K562 (cell line): ENCODE results near the gene PLA2G7. TPM values are rescaled to one million over a fixed set of nuclear protein-coding genes. Genes with fewer than 3 reads are reported as not detected.

Source experiments
- ATAC-seq: fragments of 200-7000 bp; cut with Tn5 transposase; 3 replicates; pipeline ENCODE4 v1.9.1; 2020; ENCODE audit warnings: moderate library complexity
- BruUV-seq: library from RNA; stranded (reverse); fragments of 400-500 nt; replicated peaks from 2 replicates; lab custom pipeline; 2021; lab: Mats Ljungman, UMichigan
- CTCF ChIA-PET: fragments of 300-600 bp; formaldehyde crosslinking; extraction: SDS; loops from one replicate; lab custom pipeline; 2021; ENCODE audit warnings: low intra/inter-chr PET ratio; lab: Yijun Ruan, JAX
- POLR2A ChIA-PET: fragments of 300-600, 350-650 bp; sonication (Branson Sonifier 250); formaldehyde crosslinking; extraction: SDS; loops from one replicate; lab custom pipeline; 2021; ENCODE audit warnings: antibody characterized with exemption, inconsistent platforms; lab: Yijun Ruan, JAX
- DNase-seq, 4 experiments: peaks; one replicate each; pipeline versions ENCODE4 v3.0.0 to v3.0.0-alpha.2; 2011 to 2018; ENCODE audit warnings: low spot score in 3 of 4, mixed read lengths in 3 of 4; ENCODE audit errors: extremely low read depth in 1 of 4
- FAIRE-seq: peaks from 2 replicates; lab custom pipeline; 2011; peaks lifted over from hg19 to GRCh38; lab: Jason Lieb, UNC
- H2AFZ ChIP-seq: 2 replicates; pipeline ENCODE4 v1.6.0; 2011; ENCODE audit warnings: low read depth, low read length, control low read depth, inconsistent platforms
- H3K27ac ChIP-seq: fragments of 200-600 bp; 3 replicates; pipeline ENCODE4 v1.8.0; 2011; ENCODE audit warnings: low read depth, mild to moderate bottlenecking, control low read depth, inconsistent platforms, low read length, moderate library complexity, mixed read lengths; ENCODE audit errors: extremely low read depth
- H3K27me3 ChIP-seq, 2 experiments: fragments of 300-600 bp in 1 of 2; 2 replicates in 1 of 2; 3 replicates in 1 of 2; pipeline versions ENCODE4 v1.6.0 to v1.8.0; 2011; ENCODE audit warnings: inconsistent platforms in 2 of 2, low read length in 2 of 2, mild to moderate bottlenecking in 1 of 2, mixed read lengths in 1 of 2, moderate library complexity in 1 of 2; ENCODE audit not compliant: control insufficient read depth in 2 of 2, insufficient read depth in 2 of 2
- H3K36me3 ChIP-seq: fragments of 300-600 bp; 3 replicates; pipeline ENCODE4 v1.8.0; 2011; ENCODE audit warnings: mild to moderate bottlenecking, low read length, inconsistent platforms; ENCODE audit not compliant: control insufficient read depth, insufficient read depth
- H3K4me1 ChIP-seq, 2 experiments: fragments of 200-600 bp in 1 of 2; replicated peaks in 1 of 2; 2 replicates in 1 of 2; 3 replicates in 1 of 2; pipeline versions ENCODE4 v1.5.1 to v1.8.0; 2011; ENCODE audit warnings: inconsistent platforms in 2 of 2, low read length in 2 of 2, mild to moderate bottlenecking in 1 of 2, mixed read lengths in 1 of 2, moderate library complexity in 1 of 2; ENCODE audit not compliant: control insufficient read depth in 2 of 2, insufficient read depth in 2 of 2
- H3K4me2 ChIP-seq: 2 replicates; pipeline ENCODE4 v1.6.1; 2011; ENCODE audit warnings: low read length, control low read depth, inconsistent platforms, mixed read lengths; ENCODE audit not compliant: insufficient read depth
- H3K4me3 ChIP-seq: fragments of 200-600 bp; sonication (generic), shearing (Covaris generic); 2 replicates; pipeline ENCODE4 v1.5.1; 2016; ENCODE audit warnings: control low read depth, inconsistent platforms
- H3K79me2 ChIP-seq: fragments of 200-600 bp; 3 replicates; pipeline ENCODE4 v1.8.0; 2011; ENCODE audit warnings: low read length, inconsistent platforms; ENCODE audit not compliant: control insufficient read depth, insufficient read depth
- H3K9ac ChIP-seq, 2 experiments: 2 replicates each; pipeline versions ENCODE4 v1.6.0 to v1.6.1; 2011; ENCODE audit warnings: low read depth in 2 of 2, low read length in 2 of 2, control low read depth in 1 of 2, inconsistent platforms in 1 of 2, mild to moderate bottlenecking in 1 of 2, mixed read lengths in 1 of 2; ENCODE audit not compliant: insufficient read depth in 1 of 2
- H3K9me1 ChIP-seq: one replicate; pipeline ENCODE4 v1.6.0; 2011; ENCODE audit warnings: inconsistent platforms, mild to moderate bottlenecking, low read length, moderate library complexity; ENCODE audit not compliant: control insufficient read depth, insufficient read depth
- H3K9me3 ChIP-seq: replicated peaks from 2 replicates; pipeline ENCODE4 v1.5.1; 2011; ENCODE audit warnings: low read depth, low read length, inconsistent platforms; ENCODE audit not compliant: control insufficient read depth, insufficient read depth
- H4K20me1 ChIP-seq: replicated peaks from 2 replicates; pipeline ENCODE4 v1.6.1; 2011; ENCODE audit warnings: low read length, inconsistent platforms, mixed read lengths; ENCODE audit not compliant: control insufficient read depth, insufficient read depth
- BACH1 ChIP-seq: fragments of 200-800 bp; sonication (Bioruptor generic); IDR thresholded peaks from 2 replicates; pipeline ENCODE4 v1.6.1; 2016; ENCODE audit warnings: missing genetic modification characterization, missing compliant biosample characterization
- CXXC5 ChIP-seq: fragments of 250-450 bp; sonication (Bioruptor Pico); IDR thresholded peaks from 2 replicates; pipeline ENCODE4 v1.8.0; 2022; ENCODE audit warnings: inconsistent platforms, mild to moderate bottlenecking, moderate library complexity
- FOXA3 ChIP-seq, 2 experiments: fragments of 450-650 bp in 1 of 2; sonication (generic) in 1 of 2; formaldehyde crosslinking; IDR thresholded peaks in 1 of 2; conservative IDR thresholded peaks in 1 of 2; 2 replicates each; pipeline versions ENCODE4 v1.4.0 to v1.8.0; 2020 to 2022; ENCODE audit warnings: mild to moderate bottlenecking in 2 of 2, missing genetic modification reagents in 1 of 2
- GABPA ChIP-seq: fragments of 200-800 bp; sonication (Bioruptor generic); conservative IDR thresholded peaks from 2 replicates; pipeline ENCODE4 v1.6.1; 2016; ENCODE audit warnings: low read depth, missing genetic modification characterization, missing compliant biosample characterization
- HMGXB4 ChIP-seq: sonication (generic); formaldehyde crosslinking; IDR thresholded peaks from 2 replicates; pipeline ENCODE4 v1.8.1; 2023; ENCODE audit warnings: mild to moderate bottlenecking, missing genetic modification reagents
- MTA1 ChIP-seq: fragments of 450-650 bp; IDR thresholded peaks from 2 replicates; pipeline ENCODE4 v1.6.1; 2017; ENCODE audit warnings: borderline replicate concordance
- NONO ChIP-seq, 2 experiments: fragments of 200-400 bp in 1 of 2; fragments of 450-650 bp in 1 of 2; formaldehyde crosslinking in 1 of 2; IDR thresholded peaks; 2 replicates each; pipeline ENCODE4 v1.6.1; 2017; ENCODE audit warnings: low read depth in 2 of 2, mild to moderate bottlenecking in 2 of 2, moderate library complexity in 2 of 2, low read length in 1 of 2
- NR1H2 ChIP-seq: sonication (generic); formaldehyde crosslinking; IDR thresholded peaks from 2 replicates; pipeline ENCODE4 v1.4.0; 2020; ENCODE audit warnings: mild to moderate bottlenecking, missing genetic modification reagents
- PHB2 ChIP-seq: fragments of 450-650 bp; IDR thresholded peaks from 2 replicates; pipeline ENCODE4 v1.6.1; 2017; ENCODE audit warnings: low read depth
- PKNOX1 ChIP-seq: fragments of 450-650 bp; IDR thresholded peaks from 2 replicates; pipeline ENCODE4 v1.6.1; 2016
- POLR2AphosphoS5 ChIP-seq: IDR thresholded peaks from 2 replicates; pipeline ENCODE4 v1.6.1; 2011; ENCODE audit warnings: mild to moderate bottlenecking, low read depth, low read length, moderate library complexity; ENCODE audit not compliant: control insufficient read depth, insufficient read depth
- TBL1XR1 ChIP-seq, 2 experiments: IDR thresholded peaks; 2 replicates each; pipeline ENCODE4 v1.6.1; 2012; ENCODE audit warnings: improper control_type of control experiment in 2 of 2, low read length in 2 of 2, mild to moderate bottlenecking in 1 of 2
- TOE1 ChIP-seq, 2 experiments: fragments of 450-650 bp in 1 of 2; sonication (generic) in 1 of 2; formaldehyde crosslinking in 1 of 2; IDR thresholded peaks; 2 replicates each; pipeline versions ENCODE4 v1.7.1 to v1.8.0; 2016 to 2022; ENCODE audit warnings: borderline replicate concordance in 2 of 2, mild to moderate bottlenecking in 2 of 2, antibody characterized with exemption in 1 of 2, inconsistent platforms in 1 of 2, low read depth in 1 of 2, missing genetic modification reagents in 1 of 2, moderate library complexity in 1 of 2
- ZBTB17 ChIP-seq: fragments of 450-650 bp; formaldehyde crosslinking; IDR thresholded peaks from 2 replicates; pipeline ENCODE4 v1.4.0; 2020; ENCODE audit warnings: mild to moderate bottlenecking
- ZC3H4 ChIP-seq: sonication (generic); formaldehyde crosslinking; IDR thresholded peaks from 2 replicates; pipeline ENCODE4 v1.9.0; 2021; ENCODE audit warnings: missing genetic modification reagents, borderline replicate concordance
- ZNF518B ChIP-seq: fragments of 250-450 bp; sonication (Bioruptor Pico); IDR thresholded peaks from 2 replicates; pipeline ENCODE4 v1.5.0; 2021; ENCODE audit warnings: mild to moderate bottlenecking, moderate library complexity
- WGBS: fragments of 100-300 bp; shearing (Covaris generic); methylation state at CpG from one replicate; pipeline ENCODE4 v1.1.6; 2016; ENCODE audit warnings: low coverage, mixed read lengths; ENCODE audit not compliant: insufficient coverage; ENCODE audit errors: missing lambda C conversion rate; 5-methylcytosine and 5-hydroxymethylcytosine counted together
- in situ Hi-C: fragments of 300-500 bp; cut with MboI; formaldehyde crosslinking; loops from 4 replicates; pipeline ENCODE4 v1.15.0; 2018; ENCODE audit warnings: inconsistent platforms, mixed read lengths
- intact Hi-C: fragments of 100-400 bp; cut with micrococcal nuclease; formaldehyde crosslinking; loops from 2 replicates; pipeline ENCODE4 v1.14.2; 2022
- polyA plus RNA-seq, 8 experiments: library from polyadenylated mRNA; depleted of rRNA in 4 of 8; stranded (reverse) in 5 of 8; unstranded in 3 of 8; fragments of >200 nt; fragmentation: Nextera tagmentation in 2 of 8; fragmentation: Illumina TruSeq in 1 of 8; extraction: Ambion mirVana in 2 of 8; extraction: Trizol in 1 of 8; gene quantifications; 2 replicates each; pipeline versions ENCODE4 v1.2.1 to v1.2.3, GENCODE V29; 2011 to 2014; ENCODE audit warnings: inconsistent platforms in 1 of 8, missing spikeins in 1 of 8
- total RNA-seq, 7 experiments: library from RNA; depleted of rRNA in 6 of 7; stranded (reverse); fragments of >200 nt in 6 of 7; fragmentation: Illumina TruSeq in 2 of 7; extraction: Trizol in 2 of 7; gene quantifications; 2 replicates each; pipeline versions ENCODE4 v1.2.1 to v1.2.3, GENCODE V29; 2011 to 2021; ENCODE audit warnings: low replicate concordance in 1 of 7

The PLA2G7 gene
- total and polyA plus RNA-seq, 9 of the 15 experiments (the other 6 are each of a cell fraction or from before 2014, with no cell fraction given), result not detected

- TF ChIP-seq FOXA3 (CRISPR knock-in tag; conservative IDR thresholded peaks at IDR 0.05 in 1 of 2, IDR thresholded peaks at IDR 0.05 in 1 of 2) (no peak), ZNF518B (CRISPR knock-in tag) (no peak), MTA1 (no peak), TBL1XR1 (IDR thresholded peaks at IDR 0.05; ENCODE audit: low read length in 2 of 2) (no peak), NR1H2 (no peak), TOE1 (IDR thresholded peaks at IDR 0.05; ENCODE audit: borderline replicate concordance) (no peak), TOE1 (CRISPR knock-in tag; IDR thresholded peaks at IDR 0.05; ENCODE audit: borderline replicate concordance, low read depth) (no peak), CXXC5 (CRISPR knock-in tag) (no peak)
These were observed 14.8 kb downstream of the PLA2G7 start (continued) for GRCh38 chr6:46720401-46720800.

- H3K4me1 ChIP-seq, result no peaks in the 10 kb centered on the region
- H3K9me1 ChIP-seq, result no peaks in the 10 kb centered on the region
- in situ Hi-C loops (no loop called here), intact Hi-C loops (no loop called here)
- no peaks in the 10 kb centered on the region for H3K27me3 ChIP-seq
- no peak for ATAC-seq
- no peak overlapping the region for H3K9ac ChIP-seq
- no peak for FAIRE-seq
- no peak overlapping the region for H3K27ac ChIP-seq
- H3K79me2 ChIP-seq, result no peaks in the 10 kb centered on the region
- 0% methylated on average over 1 of the region's 1 CpG for WGBS
- no peak for DNase-seq
- ChIA-PET CTCF (no interaction called here), POLR2A (interaction anchor here (0.7 kb wide), 1 partner anchor 277 kb away, joined by 3 read pairs; no protein-coding TSS in a partner anchor)
- H3K36me3 ChIP-seq, result no peaks in the 10 kb centered on the region
- H3K4me3 ChIP-seq, result no peak overlapping the region
- BruUV-seq, result no TSS peak
- H3K4me2 ChIP-seq, result no peak overlapping the region
- no peaks in the 10 kb centered on the region for H4K20me1 ChIP-seq
- no peaks in the 10 kb centered on the region for H3K9me3 ChIP-seq
- no peak overlapping the region for H2AFZ ChIP-seq
- TF ChIP-seq POLR2AphosphoS5, result no peak
- TF ChIP-seq PHB2, result no peak
- TF ChIP-seq ZC3H4 (CRISPR knock-in tag), result no peak
- TF ChIP-seq BACH1 (tag), result no peak
- TF ChIP-seq ZBTB17 (CRISPR knock-in tag), result no peak
- no peak for TF ChIP-seq NONO (IDR thresholded peaks at IDR 0.05; ENCODE audit: low read depth in 2 of 2, low read length in 1 of 2)
- TF ChIP-seq GABPA, result no peak
- TF ChIP-seq HMGXB4, result no peak
- TF ChIP-seq PKNOX1, result no peak
These were observed 16.1 kb downstream of the PLA2G7 start for GRCh38 chr6:46719099-46719498.
